ENCODE data around the gene RETREG1.

The RETREG1 gene

DNA sequence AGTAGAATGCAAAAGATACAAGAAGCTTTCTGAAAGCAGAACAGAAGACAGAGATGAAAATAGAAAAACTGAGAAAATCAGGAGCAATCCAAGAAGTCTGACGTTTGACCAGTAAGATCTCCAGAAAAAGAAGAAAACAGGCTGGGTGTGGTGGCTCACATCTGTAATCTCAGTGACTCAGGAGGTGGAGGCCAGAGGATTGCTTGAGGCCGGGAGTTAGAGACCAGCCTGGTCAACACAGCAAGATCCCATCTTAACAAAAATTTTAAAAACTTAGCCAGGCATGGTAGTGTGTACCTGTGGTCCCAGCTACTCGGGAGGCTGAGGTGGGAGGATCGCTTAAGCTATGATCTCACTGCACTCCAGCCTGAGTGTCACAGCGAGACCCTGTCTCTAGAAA is 15.9 kb downstream of the RETREG1 start:
- TF ChIP-seq ZNF274 (IDR thresholded peaks at IDR 0.05; ENCODE audit: low read depth, low read length), result no peak
- H3K4me3 ChIP-seq (ENCODE audit: low read length), result no peak overlapping the region

GRCh38 chr5:16600397-16600796 is 16.4 kb downstream of the RETREG1 start:
- no peak for TF ChIP-seq ZNF274 (IDR thresholded peaks at IDR 0.05; ENCODE audit: low read depth, low read length)
- no peak overlapping the region for H3K4me3 ChIP-seq (ENCODE audit: low read length)

DNA sequence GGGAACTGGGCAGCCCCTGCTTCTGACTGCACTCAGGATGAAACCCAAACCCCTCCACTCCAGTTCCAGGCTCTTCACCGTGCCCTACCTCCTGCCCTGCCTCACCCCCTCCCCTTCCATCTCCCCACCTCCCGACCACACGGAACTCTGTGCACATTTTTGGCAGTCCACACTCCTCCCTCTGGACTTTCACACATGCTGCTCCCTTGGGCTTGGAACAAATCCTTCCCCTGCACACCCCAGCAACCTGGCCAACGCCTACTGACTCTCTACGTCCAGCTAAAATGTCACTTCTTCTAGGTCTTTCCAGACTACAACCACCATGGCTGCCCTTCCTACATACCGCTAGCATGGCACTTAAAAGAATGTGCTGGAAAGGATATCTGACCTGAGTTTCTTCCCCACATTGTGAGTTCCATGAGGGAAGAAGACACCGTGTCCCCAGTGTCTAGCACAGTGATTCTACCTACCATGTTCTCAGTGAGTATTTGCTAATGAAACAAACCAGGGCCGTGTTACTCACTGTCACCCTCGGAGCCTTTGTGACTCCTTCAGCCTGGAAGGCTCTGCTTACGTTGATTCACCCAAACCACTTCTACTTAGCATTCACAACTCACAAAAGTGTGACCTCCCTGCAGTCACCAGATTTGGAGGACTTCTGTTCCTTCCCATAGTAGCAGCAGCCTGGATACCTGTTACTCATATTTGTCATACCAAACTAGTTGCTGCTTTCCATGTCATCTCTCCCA is 18.7 kb downstream of the RETREG1 start:
- no peak for TF ChIP-seq ZNF274 (IDR thresholded peaks at IDR 0.05; ENCODE audit: low read depth, low read length)

GRCh38 chr5:16596581-16596940 is 20.2 kb downstream of the RETREG1 start:
- TF ChIP-seq ZNF274 (IDR thresholded peaks at IDR 0.05; ENCODE audit: low read depth, low read length), result no peak

More for the DNA sequence above, 18.7 kb downstream of the RETREG1 start:
- no peak overlapping the region for H3K4me3 ChIP-seq (ENCODE audit: low read length)

GRCh38 chr5:16595881-16596580 is 20.8 kb downstream of the RETREG1 start:
- no peak overlapping the region for H3K4me3 ChIP-seq (ENCODE audit: low read length)
- no peak for TF ChIP-seq ZNF274 (IDR thresholded peaks at IDR 0.05; ENCODE audit: low read depth, low read length)

More at GRCh38 chr5:16596581-16596940, 20.2 kb downstream of the RETREG1 start:
- no peak overlapping the region for H3K4me3 ChIP-seq (ENCODE audit: low read length)

GRCh38 chr5:16593628-16594027 is 23.2 kb downstream of the RETREG1 start:
- no peak for TF ChIP-seq ZNF274 (IDR thresholded peaks at IDR 0.05; ENCODE audit: low read depth, low read length)
- no peak overlapping the region for H3K4me3 ChIP-seq (ENCODE audit: low read length)

GRCh38 chr5:16593013-16593412 is 23.8 kb downstream of the RETREG1 start:
- TF ChIP-seq ZNF274 (IDR thresholded peaks at IDR 0.05; ENCODE audit: low read depth, low read length), result no peak
- H3K4me3 ChIP-seq (ENCODE audit: low read length), result no peak overlapping the region

- H3K4me3 ChIP-seq (ENCODE audit: low read length), result no peak overlapping the region
- TF ChIP-seq ZNF274 (IDR thresholded peaks at IDR 0.05; ENCODE audit: low read depth, low read length), result no peak
Observed at GRCh38 chr5:16592255-16592654, 24.5 kb downstream of the RETREG1 start.

DNA sequence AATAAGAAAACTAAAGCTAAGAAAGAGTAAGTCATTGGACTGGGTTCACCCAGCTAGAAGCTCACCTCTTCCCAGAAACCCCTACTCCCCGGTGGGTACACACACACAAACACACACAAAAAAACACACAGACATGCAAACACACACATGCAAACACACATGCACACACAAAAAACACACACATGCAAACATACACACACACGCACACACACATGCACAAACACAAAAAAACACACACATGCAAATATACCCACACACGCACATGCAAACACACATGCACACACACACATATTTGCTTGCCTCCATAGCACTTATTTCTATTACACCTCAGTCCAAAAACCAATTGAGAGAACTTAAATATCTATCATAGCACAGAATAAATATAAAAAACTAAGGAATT is 26.1 kb downstream of the RETREG1 start:
- H3K4me3 ChIP-seq (ENCODE audit: low read length), result no peak overlapping the region

GRCh38 chr5:16589658-16590057 is 27.1 kb downstream of the RETREG1 start:
- H3K4me3 ChIP-seq (ENCODE audit: low read length), result no peak overlapping the region
- TF ChIP-seq ZNF274 (IDR thresholded peaks at IDR 0.05; ENCODE audit: low read depth, low read length), result no peak

More for the DNA sequence above, 26.1 kb downstream of the RETREG1 start:
- TF ChIP-seq ZNF274 (IDR thresholded peaks at IDR 0.05; ENCODE audit: low read depth, low read length), result no peak

DNA sequence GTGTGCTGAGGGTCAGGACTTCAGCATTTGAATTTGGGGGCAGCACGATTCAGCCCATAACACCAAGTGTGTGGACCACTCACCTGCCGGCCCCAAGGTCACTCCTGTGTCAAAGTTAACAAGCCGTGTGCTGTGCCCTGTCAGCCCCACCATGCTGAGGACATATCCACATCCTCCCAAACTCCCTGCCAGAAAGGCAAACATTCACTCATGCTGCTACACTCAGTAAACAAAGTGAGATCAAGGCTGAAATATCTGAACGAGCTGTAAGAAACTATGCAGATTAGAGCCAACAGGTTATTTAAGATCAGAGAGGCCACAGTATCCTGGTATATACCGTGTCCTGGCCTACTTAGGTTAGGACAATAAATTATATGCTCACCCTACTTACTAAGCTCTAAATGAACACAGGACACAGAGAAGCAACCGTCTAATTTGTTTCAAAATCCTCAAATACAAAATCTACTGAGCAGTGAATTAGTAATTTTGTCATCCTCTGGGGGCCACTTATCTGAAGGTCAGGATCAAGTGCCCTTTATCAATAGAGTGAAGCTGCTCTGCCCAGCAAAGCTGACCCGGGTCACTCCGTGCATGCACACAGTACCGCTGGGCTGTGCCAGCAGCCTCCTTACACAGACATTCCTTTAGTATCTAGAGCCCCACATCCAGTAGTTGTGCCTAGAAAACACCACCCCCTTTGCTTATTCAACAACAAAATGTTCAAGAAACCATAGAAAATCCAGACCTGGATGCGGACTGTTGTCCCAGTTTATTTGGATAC is 28.2 kb downstream of the RETREG1 start:
- no peak for TF ChIP-seq ZNF274 (IDR thresholded peaks at IDR 0.05; ENCODE audit: low read depth, low read length)

DNA sequence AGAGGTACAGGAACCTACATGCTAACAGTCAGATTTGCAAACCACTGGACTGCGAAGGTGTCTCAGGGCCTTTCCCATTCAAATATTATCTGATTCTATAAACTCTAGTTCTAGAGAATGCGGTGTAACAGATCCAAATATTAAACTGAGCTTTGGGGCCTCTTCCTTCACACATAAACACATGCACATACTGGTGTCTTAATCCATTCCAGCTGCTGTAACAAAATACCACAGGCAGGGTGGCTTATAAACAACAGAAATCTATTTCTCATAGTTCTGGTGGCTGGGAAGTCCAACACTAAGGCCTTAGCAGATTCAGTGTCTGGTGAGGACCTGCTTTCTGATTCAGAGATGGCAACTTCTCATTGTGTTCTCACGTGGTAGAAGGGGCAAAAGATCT is 30.2 kb downstream of the RETREG1 start:
- no peak overlapping the region for H3K4me3 ChIP-seq (ENCODE audit: low read length)
- TF ChIP-seq ZNF274 (IDR thresholded peaks at IDR 0.05; ENCODE audit: low read depth, low read length), result no peak

More for the DNA sequence above, 28.2 kb downstream of the RETREG1 start:
- H3K4me3 ChIP-seq (ENCODE audit: low read length), result no peak overlapping the region

GRCh38 chr5:16585041-16585667 is 31.6 kb downstream of the RETREG1 start:
- TF ChIP-seq ZNF274 (IDR thresholded peaks at IDR 0.05; ENCODE audit: low read depth, low read length), result no peak
- no peak overlapping the region for H3K4me3 ChIP-seq (ENCODE audit: low read length)

GRCh38 chr5:16582081-16582480 is 34.7 kb downstream of the RETREG1 start:
- TF ChIP-seq ZNF274 (IDR thresholded peaks at IDR 0.05; ENCODE audit: low read depth, low read length), result no peak
- H3K4me3 ChIP-seq (ENCODE audit: low read length), result no peak overlapping the region

Measured in GM08714 (cell line).